Measurements from ENCODE around the gene DGLUCY.

GRCh38 chr14:91270619-91271018 lies 156.7 kb downstream of the DGLUCY start:
- no peak for TF ChIP-seq ZNF513 (CRISPR knock-in tag; conservative IDR thresholded peaks at IDR 0.05)
- TF ChIP-seq ZBTB10 (CRISPR knock-in tag; IDR thresholded peaks at IDR 0.05; ENCODE audit: borderline replicate concordance) = no peak
- no peak for TF ChIP-seq NFIC (IDR thresholded peaks at IDR 0.05; ENCODE audit: low read length)
- TF ChIP-seq REST (IDR thresholded peaks at IDR 0.05; ENCODE audit: borderline replicate concordance in 1 of 2, low read depth in 1 of 2, low read length in 2 of 2) = no peak
- TF ChIP-seq ZNF761 (CRISPR knock-in tag; conservative IDR thresholded peaks at IDR 0.05) = no peak
- TF ChIP-seq MAFK (conservative IDR thresholded peaks at IDR 0.05 in 1 of 2, IDR thresholded peaks at IDR 0.05 in 1 of 2; ENCODE audit: low read length in 2 of 2) = no peak
- TF ChIP-seq MXD4 (CRISPR knock-in tag; IDR thresholded peaks at IDR 0.05) = no peak
- no peak for TF ChIP-seq IRF1 (CRISPR knock-in tag; IDR thresholded peaks at IDR 0.05; ENCODE audit: low read depth)
- TF ChIP-seq EP300 (IDR thresholded peaks at IDR 0.05; ENCODE audit: low read depth in 2 of 2, low read length in 2 of 2) = no peak
- TF ChIP-seq EP300 (CRISPR knock-in tag; IDR thresholded peaks at IDR 0.05; ENCODE audit: borderline replicate concordance) = no peak
- TF ChIP-seq CTCF (CRISPR knock-in tag; IDR thresholded peaks at IDR 0.05) = 0 out of 2 replicates have a peak, but pooled peaks have one; percentile 3
- TF ChIP-seq MAX (IDR thresholded peaks at IDR 0.05) = no peak
- no peak for TF ChIP-seq POLR2A (IDR thresholded peaks at IDR 0.05; ENCODE audit: insufficient read depth in 1 of 2, low read depth in 2 of 2, low read length in 2 of 2)
- TF ChIP-seq NBN (conservative IDR thresholded peaks at IDR 0.05) = no peak
- no peak for TF ChIP-seq ZBTB1 (CRISPR knock-in tag; IDR thresholded peaks at IDR 0.05; ENCODE audit: borderline replicate concordance)

Measured in HepG2 (cell line).